ENCODE measurements around the gene PPP2R3B.

GRCh38 chrX:418927-419729 is 32.4 kb upstream of the PPP2R3B start:
- TF ChIP-seq PBX3 (CRISPR knock-in tag; IDR thresholded peaks at IDR 0.05) (no peak), ZNF2 (tag by site-specific recombination; IDR thresholded peaks at IDR 0.05) (no peak)
